ENCODE results near the gene BTC. TPM values are rescaled to one million over a fixed set of nuclear protein-coding genes. Genes with fewer than 3 reads are reported as not detected.

The BTC gene
- total RNA-seq, 1 experiment from 2014 or later = 12.8 TPM

- no peak for DNase-seq
- no TSS peak for BruUV-seq (replicated peaks)
- ATAC-seq = no peak
- intact Hi-C loops (cut with micrococcal nuclease) = no loop called here
- no peaks in the 10 kb centered on the region for H3K4me1 ChIP-seq (ENCODE audit: insufficient read depth, low read length)
- H2AFZ ChIP-seq (ENCODE audit: low read length) = no peak overlapping the region
- H3K36me3 ChIP-seq (ENCODE audit: low read depth, low read length) = no peaks in the 10 kb centered on the region
- ChIA-PET POLR2A (ENCODE audit: unreplicated experiment) (no interaction called here), CTCF (no interaction called here)
- H4K20me1 ChIP-seq (ENCODE audit: low read length) = no peaks in the 10 kb centered on the region
- no peaks in the 10 kb centered on the region for H3F3A ChIP-seq (ENCODE audit: low read length, unreplicated experiment)
- no peak overlapping the region for H3K4me3 ChIP-seq (ENCODE audit: low read length)
- H3K9me2 ChIP-seq (replicated peaks; ENCODE audit: low read length) = no peaks in the 10 kb centered on the region
- H3K27me3 ChIP-seq (ENCODE audit: low read length) = no peaks in the 10 kb centered on the region
- no peak overlapping the region for H3K9ac ChIP-seq (ENCODE audit: low read length)
- TF ChIP-seq CTCF (conservative IDR thresholded peaks at IDR 0.05; ENCODE audit: low read depth, low read length) (no peak), EZH2phosphoT487 (IDR thresholded peaks at IDR 0.05; ENCODE audit: borderline replicate concordance, low read length) (no peak)
- no peaks in the 10 kb centered on the region for H3K9me3 ChIP-seq (ENCODE audit: low read length)
- no peak overlapping the region for H3K27ac ChIP-seq (ENCODE audit: low read length)
- no peaks in the 10 kb centered on the region for H3K79me2 ChIP-seq (ENCODE audit: low read length)
- H3K4me2 ChIP-seq (ENCODE audit: low read length) = no peak overlapping the region
Observed at GRCh38 chr4:74754218-74754617, 40.1 kb downstream of the BTC start.

GRCh38 chr4:74752798-74753197 lies 41.5 kb downstream of the BTC start:
- no TSS peak for BruUV-seq (replicated peaks)

GRCh38 chr4:74751856-74752255 lies 42.5 kb downstream of the BTC start:
- intact Hi-C loops (cut with micrococcal nuclease) = no loop called here
- Histone ChIP-seq H3K4me3 (ENCODE audit: low read length) (no peak overlapping the region), H2AFZ (ENCODE audit: low read length) (no peak overlapping the region), H3K4me2 (ENCODE audit: low read length) (no peak overlapping the region), H3K9ac (ENCODE audit: low read length) (no peak overlapping the region), H3K27me3 (ENCODE audit: low read length) (no peaks in the 10 kb centered on the region), H3K79me2 (ENCODE audit: low read length) (no peaks in the 10 kb centered on the region), H3K9me3 (ENCODE audit: low read length) (no peaks in the 10 kb centered on the region), H3K9me2 (replicated peaks; ENCODE audit: low read length) (no peaks in the 10 kb centered on the region), H3K36me3 (ENCODE audit: low read depth, low read length) (no peaks in the 10 kb centered on the region), H3F3A (ENCODE audit: low read length, unreplicated experiment) (no peaks in the 10 kb centered on the region), H4K20me1 (ENCODE audit: low read length) (no peaks in the 10 kb centered on the region), H3K27ac (ENCODE audit: low read length) (no peak overlapping the region), H3K4me1 (ENCODE audit: insufficient read depth, low read length) (no peaks in the 10 kb centered on the region)
- no peak for DNase-seq
- TF ChIP-seq EZH2 (IDR thresholded peaks at IDR 0.05; ENCODE audit: low read length, unreplicated experiment) = no peak
- TF ChIP-seq EZH2phosphoT487 (IDR thresholded peaks at IDR 0.05; ENCODE audit: borderline replicate concordance, low read length) = no peak
- TF ChIP-seq CTCF (conservative IDR thresholded peaks at IDR 0.05; ENCODE audit: low read depth, low read length) = no peak
- ChIA-PET POLR2A (ENCODE audit: unreplicated experiment) (no interaction called here), CTCF (no interaction called here)
- ATAC-seq = no peak
- BruUV-seq (replicated peaks) = no TSS peak

More at GRCh38 chr4:74752798-74753197, 41.5 kb downstream of the BTC start:
- H3K4me3 ChIP-seq (ENCODE audit: low read length) = no peak overlapping the region
- H3K27ac ChIP-seq (ENCODE audit: low read length) = no peak overlapping the region
- H3K4me1 ChIP-seq (ENCODE audit: insufficient read depth, low read length) = no peaks in the 10 kb centered on the region
- no peaks in the 10 kb centered on the region for H4K20me1 ChIP-seq (ENCODE audit: low read length)
- H2AFZ ChIP-seq (ENCODE audit: low read length) = no peak overlapping the region
- no peaks in the 10 kb centered on the region for H3K9me3 ChIP-seq (ENCODE audit: low read length)
- ATAC-seq (no peak), DNase-seq (no peak)
- TF ChIP-seq EZH2 (IDR thresholded peaks at IDR 0.05; ENCODE audit: low read length, unreplicated experiment) (no peak), EZH2phosphoT487 (IDR thresholded peaks at IDR 0.05; ENCODE audit: borderline replicate concordance, low read length) (no peak), CTCF (conservative IDR thresholded peaks at IDR 0.05; ENCODE audit: low read depth, low read length) (no peak)
- intact Hi-C loops (cut with micrococcal nuclease) = no loop called here
- no peaks in the 10 kb centered on the region for H3K9me2 ChIP-seq (replicated peaks; ENCODE audit: low read length)
- H3K9ac ChIP-seq (ENCODE audit: low read length) = no peak overlapping the region
- ChIA-PET POLR2A (ENCODE audit: unreplicated experiment) (no interaction called here), CTCF (no interaction called here)
- no peaks in the 10 kb centered on the region for H3K79me2 ChIP-seq (ENCODE audit: low read length)
- no peaks in the 10 kb centered on the region for H3K27me3 ChIP-seq (ENCODE audit: low read length)
- H3K36me3 ChIP-seq (ENCODE audit: low read depth, low read length) = no peaks in the 10 kb centered on the region
- no peaks in the 10 kb centered on the region for H3F3A ChIP-seq (ENCODE audit: low read length, unreplicated experiment)
- no peak overlapping the region for H3K4me2 ChIP-seq (ENCODE audit: low read length)

All from PC-3 (cell line).